Glutamatergic neuron (in vitro differentiated cells): ENCODE measurements around the gene AKNAD1. TPM values are rescaled to one million over a fixed set of nuclear protein-coding genes. Genes with fewer than 3 reads are reported as not detected.

Source experiments
- DNase-seq: peaks from one replicate; pipeline ENCODE4 v3.0.0; 2022
- H3K27ac Mint-ChIP-seq: one replicate; pipeline ENCODE4 v1.8.0; 2020; ENCODE audit warnings: mild to moderate bottlenecking, mixed read lengths, inconsistent platforms; ENCODE audit not compliant: unreplicated experiment
- H3K27me3 Mint-ChIP-seq: one replicate; pipeline ENCODE4 v1.8.0; 2020; ENCODE audit warnings: mild to moderate bottlenecking, moderate library complexity, mixed read lengths, inconsistent platforms; ENCODE audit not compliant: unreplicated experiment
- H3K36me3 Mint-ChIP-seq: one replicate; pipeline ENCODE4 v1.8.0; 2020; ENCODE audit warnings: mild to moderate bottlenecking, mixed read lengths, inconsistent platforms; ENCODE audit not compliant: unreplicated experiment
- H3K4me1 Mint-ChIP-seq: one replicate; pipeline ENCODE4 v1.8.0; 2020; ENCODE audit warnings: mild to moderate bottlenecking, low read depth, mixed read lengths, inconsistent platforms; ENCODE audit not compliant: unreplicated experiment
- H3K4me3 Mint-ChIP-seq: one replicate; pipeline ENCODE4 v1.8.0; 2020; ENCODE audit warnings: mild to moderate bottlenecking, mixed read lengths, inconsistent platforms; ENCODE audit not compliant: unreplicated experiment
- H3K9me3 Mint-ChIP-seq: one replicate; pipeline ENCODE4 v1.8.0; 2020; ENCODE audit warnings: mild to moderate bottlenecking, moderate library complexity, mixed read lengths, inconsistent platforms; ENCODE audit not compliant: unreplicated experiment
- total RNA-seq: library from RNA; stranded (reverse); fragmentation: NEBNext Ultra II Directional; extraction: Animal tissue kit (Norgen Biotek cat#: 25700); gene quantifications from one replicate; pipeline ENCODE4 v1.2.1, GENCODE V29; 2021; ENCODE audit not compliant: unreplicated experiment
- TF ChIP-seq, protein P1 (sequence below): fragments of 200-600 bp; sonication (generic); IDR thresholded peaks from one replicate; pipeline ENCODE4 v1.5.0; 2021; ENCODE audit not compliant: partially characterized antibody, unreplicated experiment

The AKNAD1 gene
- total RNA-seq, 1 donor from 2014 or later: not detected

DNA sequence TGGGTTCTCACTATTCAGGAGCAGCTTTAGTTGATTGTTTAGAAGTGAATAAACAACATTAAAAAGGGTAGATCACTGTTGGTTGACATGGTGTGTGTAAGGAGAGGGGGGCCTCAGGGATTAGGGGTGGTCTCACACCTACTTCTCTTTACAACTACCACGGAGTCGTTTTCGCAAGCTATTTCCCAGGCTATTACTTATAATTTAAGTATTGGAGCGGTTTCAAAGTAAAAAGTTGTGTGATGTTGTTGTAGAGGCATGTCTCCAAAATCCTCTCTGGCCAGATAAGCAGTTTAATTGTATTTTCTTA is 21.2 kb upstream of the AKNAD1 start:
- peak overlapping the region; percentile 95 for H3K4me3 Mint-ChIP-seq
- no peaks in the 10 kb centered on the region for H3K36me3 Mint-ChIP-seq
- TF ChIP-seq, protein P1, sequence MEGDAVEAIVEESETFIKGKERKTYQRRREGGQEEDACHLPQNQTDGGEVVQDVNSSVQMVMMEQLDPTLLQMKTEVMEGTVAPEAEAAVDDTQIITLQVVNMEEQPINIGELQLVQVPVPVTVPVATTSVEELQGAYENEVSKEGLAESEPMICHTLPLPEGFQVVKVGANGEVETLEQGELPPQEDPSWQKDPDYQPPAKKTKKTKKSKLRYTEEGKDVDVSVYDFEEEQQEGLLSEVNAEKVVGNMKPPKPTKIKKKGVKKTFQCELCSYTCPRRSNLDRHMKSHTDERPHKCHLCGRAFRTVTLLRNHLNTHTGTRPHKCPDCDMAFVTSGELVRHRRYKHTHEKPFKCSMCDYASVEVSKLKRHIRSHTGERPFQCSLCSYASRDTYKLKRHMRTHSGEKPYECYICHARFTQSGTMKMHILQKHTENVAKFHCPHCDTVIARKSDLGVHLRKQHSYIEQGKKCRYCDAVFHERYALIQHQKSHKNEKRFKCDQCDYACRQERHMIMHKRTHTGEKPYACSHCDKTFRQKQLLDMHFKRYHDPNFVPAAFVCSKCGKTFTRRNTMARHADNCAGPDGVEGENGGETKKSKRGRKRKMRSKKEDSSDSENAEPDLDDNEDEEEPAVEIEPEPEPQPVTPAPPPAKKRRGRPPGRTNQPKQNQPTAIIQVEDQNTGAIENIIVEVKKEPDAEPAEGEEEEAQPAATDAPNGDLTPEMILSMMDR: no peak
- no peaks in the 10 kb centered on the region for H3K27me3 Mint-ChIP-seq
- H3K9me3 Mint-ChIP-seq: peaks cover 2% of the 10 kb centered on the region
- peaks cover 8% of the 10 kb centered on the region for H3K4me1 Mint-ChIP-seq
- no peak for DNase-seq
- no peak overlapping the region for H3K27ac Mint-ChIP-seq

DNA sequence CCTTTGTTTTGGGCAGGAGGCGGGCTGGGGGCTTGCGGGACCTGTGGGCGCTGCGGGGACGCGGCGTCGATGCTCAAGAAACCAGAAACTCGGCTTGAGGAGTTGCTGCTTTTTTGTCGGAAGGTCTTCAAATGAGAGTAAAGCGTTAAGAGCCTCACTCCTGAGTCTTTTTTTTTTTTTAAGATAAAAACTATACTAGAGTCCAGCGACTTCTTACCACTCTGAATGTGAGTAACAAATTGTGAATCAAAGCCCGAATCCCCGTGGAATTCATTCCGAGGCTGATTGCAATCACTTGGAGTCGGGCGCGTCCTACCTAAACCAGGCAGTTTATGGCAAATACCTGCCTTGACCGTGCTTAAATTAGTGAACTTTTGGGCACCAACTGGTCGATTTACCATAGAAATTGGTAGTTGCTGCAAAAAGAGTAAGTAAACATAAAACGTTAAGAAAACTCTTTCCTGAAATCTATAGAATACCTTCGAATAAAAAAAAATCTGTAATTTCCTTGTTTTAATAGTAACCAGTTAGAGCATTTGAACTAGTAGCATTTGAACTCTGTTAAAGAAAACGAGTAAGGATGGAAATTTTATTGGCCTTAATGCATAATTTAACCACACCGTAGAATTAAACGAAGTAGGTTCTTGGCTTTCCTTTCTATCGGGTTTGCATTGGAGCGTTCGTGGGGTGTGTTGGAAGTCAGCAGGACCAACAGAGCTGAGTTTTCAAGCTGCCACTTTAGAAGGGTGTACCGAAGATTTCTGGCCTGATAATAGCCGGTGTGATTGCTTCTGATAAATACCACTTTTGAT is 20.7 kb upstream of the AKNAD1 start:
- peak; percentile 21 for DNase-seq
- TF ChIP-seq, protein P1: no peak
- H3K36me3 Mint-ChIP-seq: no peaks in the 10 kb centered on the region
- H3K27me3 Mint-ChIP-seq: no peaks in the 10 kb centered on the region
- H3K9me3 Mint-ChIP-seq: peaks cover 2% of the 10 kb centered on the region
- H3K4me1 Mint-ChIP-seq: peaks cover 8% of the 10 kb centered on the region
- H3K27ac Mint-ChIP-seq: peak overlapping the region; percentile 84
- H3K4me3 Mint-ChIP-seq: peak overlapping the region; percentile 95

DNA sequence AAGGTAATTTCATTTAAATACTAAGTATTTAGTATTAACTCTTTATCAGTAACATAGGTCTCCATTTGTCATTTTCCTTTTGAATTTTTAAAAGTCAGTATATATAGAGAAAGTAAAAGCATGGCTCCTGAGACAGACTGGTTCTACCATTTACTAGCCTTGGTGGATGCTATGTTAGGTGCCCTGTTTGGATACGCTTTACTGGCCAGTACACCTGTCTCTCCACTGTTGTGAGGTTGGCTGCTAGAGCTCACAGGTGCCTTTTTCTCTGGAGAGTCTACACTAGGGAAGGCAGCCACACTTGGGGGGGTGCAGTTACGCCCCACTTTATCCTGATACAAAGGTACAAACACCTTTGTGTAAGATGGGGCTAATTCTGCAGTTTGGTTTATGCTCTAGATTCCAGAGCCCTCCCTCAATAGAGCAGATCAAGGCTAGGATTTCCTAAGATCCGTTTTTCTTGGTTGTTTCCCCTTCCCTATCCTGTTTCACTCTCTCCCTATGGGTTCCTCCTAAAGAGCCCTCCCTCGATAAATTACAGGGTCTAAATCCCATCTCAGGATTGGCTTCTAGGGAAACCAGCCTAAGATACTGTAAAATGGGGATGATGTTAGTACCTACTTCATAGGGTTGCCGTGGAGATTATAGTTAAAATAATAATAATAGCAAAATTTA is 14.3 kb upstream of the AKNAD1 start:
- H3K4me1 Mint-ChIP-seq: no peaks in the 10 kb centered on the region
- no peaks in the 10 kb centered on the region for H3K9me3 Mint-ChIP-seq
- no peaks in the 10 kb centered on the region for H3K36me3 Mint-ChIP-seq
- H3K4me3 Mint-ChIP-seq: no peak overlapping the region
- no peaks in the 10 kb centered on the region for H3K27me3 Mint-ChIP-seq
- TF ChIP-seq, protein P1: no peak
- H3K27ac Mint-ChIP-seq: no peak overlapping the region
- DNase-seq: no peak

DNA sequence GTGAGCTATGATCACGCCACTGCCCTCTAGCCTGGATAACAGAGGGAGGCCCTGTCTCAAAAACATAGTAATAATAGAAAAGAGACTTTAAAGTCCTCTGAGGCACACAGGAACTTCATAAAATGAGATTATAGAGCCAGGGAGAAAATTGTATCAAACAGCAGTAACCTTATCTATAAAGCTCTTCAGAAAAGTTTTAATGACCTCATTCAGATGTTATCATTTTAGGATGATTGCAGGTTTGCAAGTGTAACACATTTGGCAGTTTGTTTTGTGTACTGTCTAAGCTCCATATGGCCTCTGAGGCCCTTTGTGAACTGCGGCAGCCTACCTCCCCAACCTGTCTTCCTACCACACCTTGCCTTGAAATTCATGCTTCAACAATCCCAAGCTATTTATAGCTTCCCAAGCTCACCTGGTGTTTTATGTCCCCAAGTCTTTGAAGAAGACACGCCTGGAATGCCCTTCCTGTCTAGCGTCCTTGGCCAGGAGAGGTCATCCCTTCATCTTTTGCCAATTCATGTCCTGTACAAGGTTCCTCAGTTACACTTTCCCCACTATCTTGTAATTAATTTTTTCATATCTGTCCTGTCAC is 8.5 kb upstream of the AKNAD1 start:
- Mint-ChIP-seq H3K9me3 (no peaks in the 10 kb centered on the region), H3K4me1 (no peaks in the 10 kb centered on the region), H3K4me3 (no peak overlapping the region), H3K36me3 (no peaks in the 10 kb centered on the region), H3K27ac (no peak overlapping the region), H3K27me3 (peaks cover 4% of the 10 kb centered on the region)
- TF ChIP-seq, protein P1: no peak
- no peak for DNase-seq

GRCh38 chr1:108863984-108864383 is 7.1 kb upstream of the AKNAD1 start:
- TF ChIP-seq, protein P1: no peak
- H3K4me3 Mint-ChIP-seq: no peak overlapping the region
- no peak overlapping the region for H3K27ac Mint-ChIP-seq
- DNase-seq: no peak
- no peaks in the 10 kb centered on the region for H3K9me3 Mint-ChIP-seq
- no peaks in the 10 kb centered on the region for H3K4me1 Mint-ChIP-seq
- no peaks in the 10 kb centered on the region for H3K36me3 Mint-ChIP-seq
- H3K27me3 Mint-ChIP-seq: peaks cover 4% of the 10 kb centered on the region
